GM21576 (cell line): ENCODE results near the gene OLFM4.

Experiments used
- ATAC-seq: cut with Tn5 transposase; IDR thresholded peaks from one replicate; pipeline ENCODE4 v1.9.1; 2021; ENCODE audit warnings: mild to moderate bottlenecking, moderate library complexity; ENCODE audit not compliant: unreplicated experiment

OLFM4 gene

DNA sequence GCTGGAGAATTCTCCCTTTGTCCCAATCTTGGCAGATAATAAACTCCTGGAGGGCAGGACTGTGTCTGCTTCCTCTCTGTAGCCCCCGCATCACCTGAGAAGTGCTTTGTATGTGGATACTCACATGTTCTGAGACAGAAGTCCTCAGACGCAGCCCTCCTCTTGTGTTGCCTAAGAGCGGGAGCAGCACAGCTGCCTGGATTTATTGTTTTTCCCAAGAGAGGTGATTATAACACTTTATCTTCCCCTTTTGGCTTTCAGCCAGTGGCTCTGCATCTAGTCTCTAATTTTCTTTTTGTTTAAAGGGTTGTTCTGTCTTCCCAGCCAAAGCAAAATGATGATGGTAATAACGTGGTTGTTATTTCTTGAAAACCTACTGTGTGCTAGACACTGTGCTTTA lies 36.1 kb downstream of the OLFM4 start:
- no peak for ATAC-seq

DNA sequence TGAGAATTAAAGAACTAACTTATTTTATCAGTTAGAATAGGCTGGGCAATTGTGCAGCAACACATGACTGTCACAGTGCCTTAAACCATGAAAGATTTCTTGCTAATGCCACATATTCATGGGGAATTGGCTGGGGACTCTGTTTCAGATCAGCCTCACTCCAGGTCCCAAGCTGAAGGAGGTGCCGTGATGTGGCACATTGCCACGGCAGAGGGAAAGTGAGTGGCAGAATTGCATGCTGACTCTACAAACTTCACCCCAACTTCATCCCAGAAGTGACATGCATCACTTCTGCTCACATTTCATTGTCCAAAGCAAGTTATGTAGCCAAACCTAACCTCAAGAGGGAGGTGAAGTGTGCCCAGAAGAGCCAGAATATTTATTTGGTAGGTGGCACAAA lies 37.8 kb downstream of the OLFM4 start:
- ATAC-seq, result no peak

DNA sequence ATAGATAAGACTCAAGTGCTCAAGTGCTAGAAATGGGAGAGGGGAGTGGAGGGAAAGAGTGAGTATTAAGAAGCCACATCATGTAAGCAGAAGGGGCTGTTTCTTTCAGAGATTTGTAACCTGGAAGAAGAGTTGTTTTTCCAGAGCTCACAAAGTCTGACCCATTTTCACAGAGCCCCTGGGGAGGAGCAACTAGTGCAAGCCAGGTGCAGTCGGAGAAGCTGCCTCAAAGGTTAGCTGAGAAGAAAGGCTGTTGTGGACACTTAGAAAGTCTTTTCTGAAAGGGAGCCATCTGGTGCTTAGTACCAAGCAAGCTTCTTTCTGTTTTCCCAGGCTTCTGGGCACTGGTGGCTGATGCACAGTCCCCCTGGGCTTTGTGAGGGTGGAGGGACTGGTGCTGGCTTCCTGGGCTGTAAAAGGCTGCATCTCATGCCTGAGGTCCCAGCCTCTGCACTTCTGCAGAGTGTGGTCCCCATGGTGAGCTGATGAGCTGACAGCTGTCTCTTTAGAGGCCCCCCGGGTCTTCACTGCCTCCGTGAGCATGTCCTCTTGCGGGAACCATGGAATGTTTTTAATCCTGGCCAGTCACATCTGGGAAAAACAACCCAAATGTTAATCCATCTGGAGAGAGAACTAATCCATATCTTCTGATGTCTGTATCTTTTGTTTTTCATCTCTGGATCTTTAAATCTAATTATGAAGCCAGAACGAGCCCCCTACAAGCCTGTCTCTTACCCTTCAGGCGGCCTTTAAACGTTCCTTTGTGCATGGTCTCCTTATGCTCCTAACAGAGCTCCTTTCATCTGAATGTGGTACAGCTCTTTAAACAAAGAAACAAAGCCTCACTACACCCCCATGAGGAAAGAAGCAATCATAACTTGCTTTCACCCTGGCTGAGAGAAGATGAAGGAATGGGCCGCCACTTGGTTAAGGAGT lies 40.2 kb downstream of the OLFM4 start:
- ATAC-seq, result no peak

DNA sequence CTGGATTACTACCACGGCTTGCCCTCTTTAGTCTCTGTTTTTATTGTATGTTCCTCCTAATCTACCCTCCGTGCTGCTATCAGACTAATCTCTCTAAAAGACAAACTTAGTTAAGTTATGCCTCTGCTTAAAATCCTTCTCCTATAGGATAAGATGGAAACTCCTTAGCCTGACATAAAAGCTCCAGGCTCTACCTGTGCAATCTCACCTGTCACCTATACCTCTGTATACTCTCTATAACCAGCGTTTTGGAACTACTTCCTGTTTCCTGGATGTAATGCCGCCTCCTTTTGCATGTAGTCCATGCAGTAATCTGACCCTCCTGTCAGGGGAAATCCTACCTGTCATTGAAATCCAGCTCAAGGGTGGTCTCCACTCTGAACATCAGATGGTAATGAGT lies 41.2 kb downstream of the OLFM4 start:
- no peak for ATAC-seq

DNA sequence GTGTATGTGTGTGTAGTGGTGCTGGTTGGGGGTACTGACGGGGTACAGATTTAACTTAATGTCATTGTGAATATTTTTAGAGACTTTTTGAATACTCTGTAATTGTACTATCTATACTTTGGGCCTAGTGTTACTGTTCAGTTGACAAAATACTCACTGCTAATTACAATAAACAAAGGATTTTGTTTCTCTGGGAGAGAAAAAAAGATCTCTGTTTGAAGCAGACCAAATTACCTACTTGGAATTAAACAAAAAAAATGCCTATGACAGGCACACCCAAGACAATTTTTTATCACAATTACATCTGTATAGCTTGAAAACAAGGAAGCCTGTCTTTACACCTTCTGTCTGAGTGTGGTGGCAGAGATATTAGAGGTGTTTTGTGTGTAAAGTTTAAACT lies 45.1 kb downstream of the OLFM4 start:
- ATAC-seq, result no peak

DNA sequence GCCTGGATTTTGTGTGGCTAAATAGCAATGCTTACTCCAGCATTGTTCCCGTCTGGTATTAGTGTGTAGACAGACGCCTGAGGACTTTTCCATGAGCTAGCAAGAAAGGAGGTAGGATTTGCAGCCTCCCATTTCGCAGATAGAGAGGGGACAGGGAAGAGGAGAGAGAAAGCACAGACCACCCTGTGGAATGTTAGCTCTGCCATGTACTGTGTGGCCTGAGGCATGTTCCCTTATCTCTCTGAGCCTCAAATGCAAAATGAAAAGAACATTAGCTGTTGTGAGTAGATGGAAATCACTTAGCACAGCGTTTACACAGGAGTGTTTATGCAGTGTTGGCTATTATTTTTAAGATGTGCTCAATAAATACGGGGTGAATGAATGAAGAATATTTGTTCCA lies 45.5 kb downstream of the OLFM4 start:
- ATAC-seq, result no peak

DNA sequence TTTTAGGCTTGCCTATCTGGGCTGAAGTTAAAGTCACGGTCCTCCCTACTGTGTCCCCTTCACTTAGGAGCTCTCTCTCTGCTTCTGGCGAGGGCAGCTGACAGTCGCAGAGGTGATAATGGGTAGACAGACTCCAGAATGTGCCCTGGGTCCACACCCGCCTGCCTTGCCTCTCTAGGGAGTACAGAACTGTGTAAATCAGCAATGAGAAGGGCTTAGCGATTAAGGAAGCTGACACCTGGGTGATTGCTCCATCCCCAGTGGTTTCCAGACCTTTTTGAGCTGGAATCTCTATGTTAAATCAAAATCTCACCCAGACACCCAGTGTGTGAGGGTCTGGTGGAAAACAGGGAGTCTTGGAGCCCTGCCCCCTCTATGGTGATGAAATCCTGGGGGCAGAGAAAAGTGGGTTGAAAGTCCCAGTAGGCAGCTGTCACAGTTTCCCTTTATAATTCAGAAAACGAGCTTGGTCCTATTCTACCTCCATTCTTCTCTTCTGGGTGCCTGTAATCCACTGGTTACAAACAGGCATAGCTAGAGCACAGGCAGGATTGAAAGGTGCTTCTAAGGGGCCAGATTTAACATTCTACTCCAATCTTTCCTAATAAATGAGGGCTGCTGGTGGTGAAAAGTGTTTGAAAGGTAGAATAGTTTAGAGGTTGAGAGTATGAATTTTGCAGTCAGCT lies 46.9 kb downstream of the OLFM4 start:
- no peak for ATAC-seq

DNA sequence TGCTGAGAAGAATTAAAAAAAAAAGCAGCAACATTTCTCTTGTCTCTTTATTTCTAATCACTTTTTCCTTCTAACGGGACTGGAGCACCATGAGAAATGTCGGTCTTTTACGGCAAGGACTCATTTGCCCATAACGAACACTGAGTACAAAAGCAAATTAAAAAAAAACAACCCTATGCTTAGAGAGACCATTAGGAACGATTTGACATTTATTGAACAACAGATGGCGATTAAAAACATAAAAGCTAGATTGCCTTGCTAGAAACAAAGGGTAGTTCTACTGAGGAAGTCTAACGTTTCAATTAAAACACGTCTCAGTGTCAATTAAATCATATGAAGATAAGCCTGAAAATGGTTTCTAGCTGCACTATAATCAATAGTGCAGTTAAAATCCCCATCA lies 51.1 kb downstream of the OLFM4 start:
- no peak for ATAC-seq

DNA sequence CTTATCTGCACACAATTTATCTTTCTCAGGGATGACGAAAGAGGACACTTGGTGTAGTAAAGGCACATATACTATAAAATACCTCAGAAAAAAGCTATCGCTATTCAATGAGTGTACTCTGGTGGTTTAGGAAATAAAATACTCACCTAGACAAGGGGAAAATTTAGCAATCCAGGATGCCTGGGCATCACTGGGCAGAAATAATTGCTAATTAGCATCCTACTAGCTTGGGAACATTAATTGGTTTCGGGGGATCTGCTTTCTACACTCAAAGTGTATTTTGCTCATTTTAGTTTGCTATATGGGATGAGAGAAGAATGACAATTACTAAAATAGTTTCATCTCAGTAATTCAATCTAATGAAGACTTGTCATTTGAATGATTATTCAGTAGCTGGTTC lies 60.3 kb downstream of the OLFM4 start:
- no peak for ATAC-seq

DNA sequence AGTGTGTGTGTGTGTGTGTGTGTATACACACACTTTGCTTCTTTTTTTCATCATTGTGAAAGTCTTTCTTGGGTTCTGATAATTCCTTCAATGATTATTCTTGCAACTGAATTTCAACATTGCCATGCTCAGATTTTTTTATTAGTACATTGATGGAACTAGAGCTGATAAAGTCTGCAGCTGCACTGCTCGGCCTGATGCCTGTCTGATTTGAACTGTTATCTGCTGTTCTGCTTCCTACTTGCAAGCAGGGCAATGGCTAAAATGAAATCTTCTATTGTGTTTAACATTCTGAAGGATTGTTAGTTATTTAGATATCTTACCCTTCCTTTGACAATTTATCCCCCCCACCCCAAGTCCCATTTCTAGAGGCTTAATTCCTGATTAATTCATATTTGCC lies 61.3 kb downstream of the OLFM4 start:
- no peak for ATAC-seq

DNA sequence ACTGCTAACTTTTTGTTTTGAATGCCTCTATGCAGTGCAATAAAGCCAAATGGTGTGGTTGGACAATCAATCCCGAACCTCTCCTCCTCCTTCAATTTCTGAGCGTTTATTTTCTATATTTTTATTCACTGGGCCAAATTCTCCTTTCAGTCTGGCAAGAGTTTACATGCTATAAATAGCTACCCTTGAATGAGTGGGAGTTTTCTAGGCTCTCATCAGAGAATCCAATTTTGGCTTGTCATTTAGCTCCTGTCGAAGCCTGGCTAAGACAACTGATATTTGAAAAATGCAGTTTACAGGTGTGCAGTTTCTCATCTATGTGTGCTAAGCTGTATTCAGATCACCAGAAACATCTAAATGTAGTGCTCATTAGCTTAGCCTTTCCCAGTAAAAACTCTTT lies 61.8 kb downstream of the OLFM4 start:
- no peak for ATAC-seq

DNA sequence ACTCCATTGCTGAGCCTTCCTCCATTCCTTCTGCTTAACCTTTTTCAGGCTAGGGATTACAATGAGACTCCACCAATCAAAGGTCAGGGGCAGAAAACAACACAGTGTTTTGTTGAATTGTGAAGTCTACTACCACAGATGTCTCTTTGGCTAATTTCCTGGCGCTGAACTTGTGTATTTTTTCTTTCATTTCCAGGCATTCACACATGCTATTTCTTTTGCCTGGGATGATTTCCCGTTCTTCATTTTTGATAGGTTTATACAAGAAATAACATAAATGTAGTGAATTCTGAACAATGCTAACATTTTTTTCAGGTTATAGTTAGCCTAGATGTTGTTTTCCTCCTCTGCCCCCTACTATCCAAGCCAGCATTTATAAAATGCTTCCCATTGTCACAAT lies 64.3 kb downstream of the OLFM4 start:
- ATAC-seq, result no peak

DNA sequence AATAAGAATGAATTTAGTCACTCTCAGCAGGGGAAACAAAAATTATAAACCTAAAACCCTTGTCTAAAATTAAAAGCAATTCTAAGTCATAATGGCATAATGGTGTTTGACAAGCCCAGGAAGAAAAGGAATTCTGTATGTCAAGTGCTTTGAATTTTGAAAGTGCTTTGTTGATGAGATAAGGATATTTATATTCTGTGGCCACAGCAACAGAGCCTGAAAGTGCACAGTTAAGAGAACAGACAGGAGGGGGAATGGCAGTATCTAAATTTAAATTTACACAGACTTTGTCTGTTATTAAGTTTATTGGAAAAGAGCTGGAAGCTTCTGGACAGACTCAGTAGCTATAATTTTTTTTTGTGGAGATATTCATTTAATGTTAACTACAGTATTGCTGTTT lies 69.8 kb downstream of the OLFM4 start:
- no peak for ATAC-seq

DNA sequence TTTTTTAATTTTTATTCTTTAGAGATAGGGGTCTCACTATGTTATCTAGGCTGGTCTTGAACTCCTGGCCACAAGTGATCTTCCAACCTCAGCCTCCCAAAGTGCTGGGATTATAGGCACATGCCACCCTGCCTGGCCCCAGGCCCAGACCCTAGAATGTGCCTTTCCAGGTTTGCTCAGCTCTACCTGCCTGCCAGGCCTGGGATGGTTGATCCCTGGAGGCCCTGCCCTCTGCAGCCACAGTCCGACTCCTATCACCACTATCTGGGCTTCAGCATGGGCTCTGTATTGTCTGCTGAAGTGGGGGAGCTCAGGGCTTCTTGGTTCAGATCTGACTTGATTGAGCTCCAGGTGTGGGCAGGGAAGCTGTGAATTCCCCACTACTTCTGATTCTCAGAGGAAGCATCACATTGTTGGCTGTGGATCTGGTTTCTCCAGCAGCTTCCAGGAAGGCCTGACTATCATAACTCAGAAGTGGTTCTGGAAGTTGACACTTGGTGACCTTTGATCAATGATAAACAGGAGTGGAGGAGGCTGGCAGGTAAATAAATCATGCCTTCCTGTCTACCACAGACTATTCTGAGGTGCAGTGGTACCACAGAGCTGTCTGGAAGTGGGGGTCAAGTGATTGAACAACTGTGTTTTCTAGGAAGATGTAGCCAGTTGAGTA lies 71.9 kb downstream of the OLFM4 start:
- no peak for ATAC-seq
